Spleen (tissue), 7 donors: ENCODE data around the gene CNMD.

ENCODE experiments used
- POLR2A ChIP-seq, 3 donors: fragments of 450-650 bp; IDR thresholded peaks; one replicate each; pipeline ENCODE4 v1.5.1; 2017; ENCODE audit warnings: antibody characterized with exemption in 3 of 3, mild to moderate bottlenecking in 1 of 3
- POLR2AphosphoS5 ChIP-seq, 3 donors: sonication (generic); formaldehyde crosslinking; IDR thresholded peaks; one replicate each; pipeline ENCODE4 v1.5.1; 2017; ENCODE audit warnings: antibody characterized with exemption in 3 of 3
- TF ChIP-seq, protein P1 (sequence below), 11 experiments: fragments of 200-600 bp in 7 of 11; fragments of 450-650 bp in 4 of 11; sonication (generic) in 4 of 11; IDR thresholded peaks in 8 of 11; conservative IDR thresholded peaks in 3 of 11; 1 replicate in 7 of 11; 2 replicates in 4 of 11; pipeline versions ENCODE4 v1.4.0 to v1.8.0; 2016 to 2021; ENCODE audit warnings: antibody characterized with exemption in 11 of 11, inconsistent platforms in 4 of 11, mild to moderate bottlenecking in 1 of 11
- donor health status: DM: no; HTN: no; CAD: no; lungs with moderate emphysema.
- donor health status: DM: no; HTN: no; CAD: no.
- donor health status: DM: no; HTN: no; CAD: no.

DNA sequence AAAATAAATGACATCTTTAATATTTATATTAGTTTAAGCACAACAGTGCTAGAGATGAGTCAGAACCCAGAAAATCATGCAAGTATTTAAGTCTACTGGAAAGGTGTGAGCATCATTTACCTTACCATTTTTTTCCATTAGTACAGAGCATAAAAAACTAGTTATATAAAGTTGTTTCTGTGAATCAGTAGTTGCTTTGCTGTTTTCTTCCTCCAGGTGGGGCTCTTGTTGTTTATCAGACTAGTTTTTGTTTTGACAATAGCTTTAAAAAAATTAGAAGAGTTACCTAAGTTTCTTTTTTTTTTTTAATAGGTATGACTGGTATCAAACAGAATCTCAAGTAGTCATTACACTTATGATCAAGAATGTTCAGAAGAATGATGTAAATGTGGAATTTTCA lies 74.3 kb downstream of the CNMD start:
- TF ChIP-seq, protein P1, sequence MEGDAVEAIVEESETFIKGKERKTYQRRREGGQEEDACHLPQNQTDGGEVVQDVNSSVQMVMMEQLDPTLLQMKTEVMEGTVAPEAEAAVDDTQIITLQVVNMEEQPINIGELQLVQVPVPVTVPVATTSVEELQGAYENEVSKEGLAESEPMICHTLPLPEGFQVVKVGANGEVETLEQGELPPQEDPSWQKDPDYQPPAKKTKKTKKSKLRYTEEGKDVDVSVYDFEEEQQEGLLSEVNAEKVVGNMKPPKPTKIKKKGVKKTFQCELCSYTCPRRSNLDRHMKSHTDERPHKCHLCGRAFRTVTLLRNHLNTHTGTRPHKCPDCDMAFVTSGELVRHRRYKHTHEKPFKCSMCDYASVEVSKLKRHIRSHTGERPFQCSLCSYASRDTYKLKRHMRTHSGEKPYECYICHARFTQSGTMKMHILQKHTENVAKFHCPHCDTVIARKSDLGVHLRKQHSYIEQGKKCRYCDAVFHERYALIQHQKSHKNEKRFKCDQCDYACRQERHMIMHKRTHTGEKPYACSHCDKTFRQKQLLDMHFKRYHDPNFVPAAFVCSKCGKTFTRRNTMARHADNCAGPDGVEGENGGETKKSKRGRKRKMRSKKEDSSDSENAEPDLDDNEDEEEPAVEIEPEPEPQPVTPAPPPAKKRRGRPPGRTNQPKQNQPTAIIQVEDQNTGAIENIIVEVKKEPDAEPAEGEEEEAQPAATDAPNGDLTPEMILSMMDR (IDR thresholded peaks at IDR 0.05 in 8 of 11, conservative IDR thresholded peaks at IDR 0.05 in 3 of 11), result peak in 7 of 11 experiments; percentile 12 to 50 (median 32)
- TF ChIP-seq POLR2AphosphoS5 (IDR thresholded peaks at IDR 0.05) (no peak), POLR2A (IDR thresholded peaks at IDR 0.05) (no peak)
